Stimulated activated memory B cell treated with anti-CD40 and anti-IgM and Interleukin-4, amounts not matched to agents 10 μg/mL and 1 μg/mL and 100 μg/mL, for 72 hours (primary cell): ENCODE measurements around the gene MNX1.

Experiments used
- ATAC-seq: fragments of 150-1000 bp; cut with Tn5 transposase; 2 replicates; pipeline ENCODE4 v1.10.0; 2021
- H3K27ac Mint-ChIP-seq: one replicate; pipeline ENCODE4 v1.8.0; 2022; ENCODE audit warnings: mild to moderate bottlenecking, mixed read lengths
- H3K27me3 Mint-ChIP-seq: one replicate; pipeline ENCODE4 v1.8.0; 2022; ENCODE audit warnings: mixed read lengths
- H3K36me3 Mint-ChIP-seq: one replicate; pipeline ENCODE4 v1.8.0; 2022; ENCODE audit warnings: mixed read lengths
- H3K4me1 Mint-ChIP-seq: one replicate; pipeline ENCODE4 v1.8.0; 2022; ENCODE audit warnings: mixed read lengths
- H3K4me3 Mint-ChIP-seq: one replicate; pipeline ENCODE4 v1.8.0; 2022; ENCODE audit warnings: mild to moderate bottlenecking, moderate library complexity, mixed read lengths
- H3K9me3 Mint-ChIP-seq: one replicate; pipeline ENCODE4 v1.8.0; 2022; ENCODE audit warnings: mixed read lengths

Gene MNX1

DNA sequence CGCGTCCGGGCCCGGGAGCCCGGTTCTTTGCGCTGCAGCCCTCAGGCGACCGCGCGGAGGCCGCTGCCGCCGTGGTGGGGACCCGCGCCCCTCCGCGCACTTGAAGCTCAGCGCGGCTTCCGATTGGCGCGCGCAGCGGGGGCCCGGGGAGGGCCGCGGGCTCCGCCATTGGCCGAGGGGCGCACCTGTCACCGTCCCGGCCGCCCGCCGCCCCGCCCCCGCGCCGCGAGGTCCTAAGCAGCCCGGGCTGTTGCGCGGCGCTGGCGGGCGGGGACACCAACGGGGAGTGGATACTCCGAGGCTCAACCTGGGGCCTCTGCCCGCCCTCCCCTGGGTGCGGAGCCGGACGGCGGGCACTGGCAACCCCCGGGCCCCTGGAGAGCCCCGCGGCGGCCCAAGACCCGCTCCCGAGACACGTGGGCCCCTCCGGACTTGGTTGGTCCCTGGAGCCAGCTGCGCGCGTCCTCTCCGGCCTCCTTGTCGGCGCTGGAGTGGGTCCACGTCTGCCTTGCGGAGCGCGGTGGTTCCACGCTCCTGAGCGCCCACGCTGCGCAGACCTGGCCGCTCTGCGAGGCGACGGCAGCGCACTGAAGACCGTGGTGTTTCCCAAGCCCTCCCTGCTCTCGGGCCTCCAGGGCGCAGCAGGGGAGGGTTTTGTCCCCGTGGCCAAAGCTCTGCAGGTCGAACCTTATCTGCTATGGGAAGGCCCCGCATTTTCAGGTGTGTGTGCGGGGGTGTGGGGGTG is at the start of gene MNX1:
Gene MNX1, minus strand, starts transcription at position 76 of the 745 bp plus-strand sequence. CDS start 313 bp downstream, outside the sequence.
- ATAC-seq, result peak; percentile 72
- Mint-ChIP-seq H3K4me1 (peaks cover 18% of the 10 kb centered on the region), H3K27ac (peak within 1 kb of the TSS; percentile 19), H3K4me3 (peak within 1 kb of the TSS; percentile 77), H3K36me3 (no peaks in the 10 kb centered on the region), H3K27me3 (peaks cover 90% of the 10 kb centered on the region), H3K9me3 (no peaks in the 10 kb centered on the region)

DNA sequence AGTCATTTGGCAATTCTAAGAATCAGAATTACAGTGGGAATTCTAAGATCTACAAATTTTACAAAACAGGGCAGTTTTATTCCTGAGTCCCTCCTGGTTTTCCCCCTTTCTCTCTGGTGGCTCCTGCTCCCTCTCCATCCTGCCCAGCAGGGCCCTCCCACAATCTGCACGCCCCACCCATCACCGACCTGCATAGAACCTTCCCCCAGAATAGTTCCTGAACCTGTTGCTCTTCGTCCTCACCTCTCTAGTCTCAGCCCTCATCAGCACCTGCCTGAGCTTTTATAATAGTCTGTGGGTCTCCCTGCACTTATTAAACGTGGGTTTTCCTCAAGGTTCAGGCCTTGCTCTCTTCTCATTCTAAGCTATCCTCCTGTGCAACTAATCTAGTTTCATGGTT is 49.1 kb upstream of the MNX1 start:
- peaks cover 12% of the 10 kb centered on the region for H3K9me3 Mint-ChIP-seq
- no peaks in the 10 kb centered on the region for H3K4me1 Mint-ChIP-seq
- H3K36me3 Mint-ChIP-seq, result no peaks in the 10 kb centered on the region
- no peak overlapping the region for H3K27ac Mint-ChIP-seq
- no peak overlapping the region for H3K4me3 Mint-ChIP-seq
- peaks cover 32% of the 10 kb centered on the region for H3K27me3 Mint-ChIP-seq
- no peak for ATAC-seq

DNA sequence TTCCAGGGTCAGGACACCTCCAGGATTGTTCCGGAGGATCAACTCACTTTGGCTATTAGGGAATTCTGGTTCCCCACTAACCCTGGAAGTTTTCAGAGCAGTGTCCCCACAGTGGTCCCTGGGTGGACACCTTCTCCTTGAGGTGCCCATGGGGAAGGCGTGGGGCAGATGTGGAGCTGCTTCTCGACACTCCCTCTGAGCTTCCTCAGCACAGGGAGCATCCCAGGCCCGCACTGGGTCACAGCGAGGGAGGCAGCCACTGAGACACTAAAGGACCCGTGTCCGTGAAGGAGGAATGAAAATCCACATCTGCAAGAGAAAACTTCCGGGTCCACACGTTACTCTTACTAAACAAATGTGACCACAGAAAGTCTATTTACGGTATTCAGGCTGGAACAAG is 48.2 kb upstream of the MNX1 start:
- Mint-ChIP-seq H3K9me3 (peaks cover 15% of the 10 kb centered on the region), H3K27ac (no peak overlapping the region)

DNA sequence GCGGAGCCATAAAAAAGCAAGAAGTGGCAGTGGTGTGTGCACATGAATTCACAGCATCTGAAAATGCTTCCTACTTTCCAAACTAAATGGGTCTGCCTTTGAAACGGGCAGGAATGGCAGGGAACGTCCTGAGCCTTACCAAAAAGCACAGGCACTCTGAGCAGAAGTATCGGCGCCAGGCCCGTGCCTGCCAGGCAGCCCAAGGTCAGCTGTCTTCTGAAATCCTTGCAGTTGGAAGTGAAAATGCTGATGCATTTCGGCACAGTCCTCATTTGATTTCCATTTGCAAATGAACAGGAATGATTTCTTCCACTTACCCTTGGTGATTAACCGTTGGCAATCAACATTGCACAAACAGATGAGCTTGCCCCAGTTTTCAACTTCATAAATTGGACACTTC is 47.6 kb upstream of the MNX1 start:
- Mint-ChIP-seq H3K4me3 (no peak overlapping the region), H3K27ac (no peak overlapping the region), H3K4me1 (no peaks in the 10 kb centered on the region), H3K27me3 (peaks cover 46% of the 10 kb centered on the region), H3K9me3 (peaks cover 13% of the 10 kb centered on the region), H3K36me3 (no peaks in the 10 kb centered on the region)
- ATAC-seq, result no peak

More for the DNA sequence above, 48.2 kb upstream of the MNX1 start:
- ATAC-seq, result no peak
- no peaks in the 10 kb centered on the region for H3K36me3 Mint-ChIP-seq
- H3K27me3 Mint-ChIP-seq, result peaks cover 40% of the 10 kb centered on the region
- no peaks in the 10 kb centered on the region for H3K4me1 Mint-ChIP-seq
- no peak overlapping the region for H3K4me3 Mint-ChIP-seq

DNA sequence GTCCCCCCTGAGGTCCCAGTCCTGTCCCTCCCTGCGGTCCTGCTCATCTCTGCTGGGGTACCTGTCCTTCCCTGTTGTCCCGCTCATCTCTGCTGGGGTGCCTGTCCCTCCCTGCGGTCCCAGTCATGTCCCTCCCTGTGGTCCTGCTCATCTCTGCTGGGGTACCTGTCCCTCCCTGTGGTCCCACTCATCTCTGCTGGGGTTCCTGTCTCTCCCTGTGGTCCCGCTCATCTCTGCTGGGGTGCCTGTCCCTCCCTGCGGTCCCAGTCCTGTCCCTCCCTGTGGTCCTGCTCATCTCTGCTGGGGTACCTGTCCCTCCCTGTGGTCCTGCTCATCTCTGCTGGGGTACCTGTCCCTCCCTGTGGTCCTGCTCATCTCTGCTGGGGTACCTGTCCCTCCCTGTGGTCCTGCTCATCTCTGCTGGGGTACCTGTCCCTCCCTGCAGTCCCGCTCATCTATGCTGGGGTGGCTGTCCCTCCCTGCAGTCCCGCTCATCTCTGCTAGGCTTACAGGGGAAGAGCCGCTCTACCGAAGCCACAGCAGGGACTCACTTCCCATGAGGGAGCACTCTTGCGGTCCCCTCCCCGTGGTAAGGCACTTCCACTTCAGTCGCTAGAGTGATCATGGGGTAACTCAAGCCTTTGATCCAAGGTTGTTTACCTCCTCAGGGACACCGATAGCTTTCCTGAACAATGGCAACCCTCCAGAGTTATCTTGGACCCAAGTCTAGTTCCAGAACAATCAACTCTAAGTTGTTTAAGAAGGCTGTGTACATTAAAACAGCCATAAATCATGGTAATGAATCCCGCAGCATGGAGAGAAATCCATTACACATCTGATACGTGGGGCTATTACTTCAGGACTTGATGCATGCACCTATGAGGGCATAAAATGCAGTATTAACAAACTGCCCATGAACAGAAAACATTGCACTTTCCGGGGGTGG is 46.8 kb upstream of the MNX1 start:
- peaks cover 47% of the 10 kb centered on the region for H3K27me3 Mint-ChIP-seq
- no peak overlapping the region for H3K4me3 Mint-ChIP-seq
- peaks cover 10% of the 10 kb centered on the region for H3K9me3 Mint-ChIP-seq
- no peak for ATAC-seq
- H3K4me1 Mint-ChIP-seq, result no peaks in the 10 kb centered on the region
- no peak overlapping the region for H3K27ac Mint-ChIP-seq
- H3K36me3 Mint-ChIP-seq, result no peaks in the 10 kb centered on the region

DNA sequence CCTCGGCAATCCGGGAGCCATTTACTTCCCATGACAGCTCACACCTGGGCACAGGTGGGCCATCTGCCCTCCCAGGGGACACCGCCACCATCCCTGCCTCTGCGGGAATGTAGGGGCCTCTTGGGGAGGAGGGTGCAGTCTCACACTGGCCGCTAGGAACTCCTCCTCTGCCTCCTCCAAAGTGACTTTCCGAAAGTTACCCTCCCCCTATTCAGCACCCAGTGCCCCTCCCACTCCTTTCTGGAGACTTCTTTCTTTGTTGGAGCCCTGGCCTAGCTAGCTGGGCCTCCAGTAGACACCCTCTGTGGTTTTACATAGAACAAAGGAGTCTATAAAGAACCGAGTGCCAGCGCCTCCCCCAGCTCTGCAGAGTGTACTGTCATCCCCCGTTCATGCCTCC is 45.8 kb upstream of the MNX1 start:
- Mint-ChIP-seq H3K4me3 (no peak overlapping the region), H3K27me3 (peaks cover 47% of the 10 kb centered on the region), H3K4me1 (no peaks in the 10 kb centered on the region), H3K27ac (no peak overlapping the region), H3K36me3 (no peaks in the 10 kb centered on the region), H3K9me3 (peaks cover 11% of the 10 kb centered on the region)
- no peak for ATAC-seq

DNA sequence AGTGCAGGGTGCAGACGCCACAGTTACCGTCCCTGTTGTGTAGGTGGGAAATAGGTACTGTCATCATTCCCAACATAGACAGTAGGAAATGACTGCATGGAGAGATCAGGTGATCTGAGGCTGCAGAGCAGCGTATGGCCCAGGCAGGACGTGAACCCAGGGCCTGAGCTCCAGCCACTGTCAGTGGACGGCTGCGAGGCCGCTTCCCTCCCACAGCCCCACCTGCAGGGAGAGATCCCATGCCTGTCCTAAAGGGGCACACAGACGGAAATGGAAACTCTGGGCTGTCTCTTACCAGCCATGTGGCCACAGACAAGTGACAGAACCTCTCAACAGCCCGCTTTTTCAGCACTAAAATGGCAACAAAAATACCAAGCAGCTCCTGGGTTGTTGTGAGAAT is 44.5 kb upstream of the MNX1 start:
- Mint-ChIP-seq H3K27ac (no peak overlapping the region), H3K27me3 (peaks cover 55% of the 10 kb centered on the region), H3K4me3 (no peak overlapping the region), H3K9me3 (peaks cover 11% of the 10 kb centered on the region), H3K36me3 (no peaks in the 10 kb centered on the region), H3K4me1 (no peaks in the 10 kb centered on the region)
- no peak for ATAC-seq

DNA sequence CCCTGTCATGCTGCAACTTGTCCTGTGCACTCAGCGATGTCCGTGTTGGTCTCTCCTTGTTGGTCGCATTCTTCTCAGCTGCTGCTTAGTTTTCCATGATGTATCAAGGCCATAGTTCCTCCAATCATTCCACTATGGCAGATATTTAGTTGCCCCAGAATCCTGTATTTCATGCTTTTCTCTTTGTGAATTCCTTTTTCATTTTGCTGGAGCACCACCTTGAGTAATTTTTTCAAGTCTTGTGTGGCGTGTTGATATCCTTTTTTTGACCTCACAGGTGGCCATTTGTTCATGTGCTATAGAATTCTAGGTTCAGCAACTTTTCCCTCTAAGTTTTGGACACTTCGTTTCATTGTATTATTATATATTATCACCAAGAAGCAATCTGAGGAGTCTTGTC is 42.7 kb upstream of the MNX1 start:
- H3K27ac Mint-ChIP-seq, result no peak overlapping the region

DNA sequence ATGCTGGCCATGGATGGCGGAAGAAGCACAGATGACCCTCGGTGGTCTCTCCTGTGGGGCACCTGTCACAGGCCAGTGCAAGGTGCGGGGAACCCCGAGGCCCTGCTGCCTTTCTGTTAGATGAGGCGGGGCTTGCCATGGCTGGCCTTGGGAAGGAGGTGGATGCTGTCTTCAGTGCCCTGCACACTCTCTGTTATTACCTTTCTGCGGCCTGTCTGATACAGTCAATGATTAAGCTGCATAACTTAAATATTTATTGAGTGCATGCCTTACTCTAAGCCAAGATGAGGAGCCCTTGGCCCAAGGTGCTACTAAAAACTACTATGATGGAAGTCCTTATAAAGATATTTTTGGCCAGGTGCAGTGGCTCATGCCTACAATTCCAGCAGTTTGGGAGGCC is 36.7 kb upstream of the MNX1 start:
- no peaks in the 10 kb centered on the region for H3K4me1 Mint-ChIP-seq
- ATAC-seq, result no peak
- H3K4me3 Mint-ChIP-seq, result no peak overlapping the region
- H3K36me3 Mint-ChIP-seq, result no peaks in the 10 kb centered on the region
- H3K27me3 Mint-ChIP-seq, result peaks cover 15% of the 10 kb centered on the region
- peaks cover under 1% of the 10 kb centered on the region for H3K9me3 Mint-ChIP-seq
- H3K27ac Mint-ChIP-seq, result no peak overlapping the region

More for the DNA sequence above, 42.7 kb upstream of the MNX1 start:
- H3K9me3 Mint-ChIP-seq, result peaks cover 11% of the 10 kb centered on the region
- no peaks in the 10 kb centered on the region for H3K36me3 Mint-ChIP-seq
- no peak for ATAC-seq
- no peak overlapping the region for H3K4me3 Mint-ChIP-seq
- H3K4me1 Mint-ChIP-seq, result no peaks in the 10 kb centered on the region
- peaks cover 47% of the 10 kb centered on the region for H3K27me3 Mint-ChIP-seq

DNA sequence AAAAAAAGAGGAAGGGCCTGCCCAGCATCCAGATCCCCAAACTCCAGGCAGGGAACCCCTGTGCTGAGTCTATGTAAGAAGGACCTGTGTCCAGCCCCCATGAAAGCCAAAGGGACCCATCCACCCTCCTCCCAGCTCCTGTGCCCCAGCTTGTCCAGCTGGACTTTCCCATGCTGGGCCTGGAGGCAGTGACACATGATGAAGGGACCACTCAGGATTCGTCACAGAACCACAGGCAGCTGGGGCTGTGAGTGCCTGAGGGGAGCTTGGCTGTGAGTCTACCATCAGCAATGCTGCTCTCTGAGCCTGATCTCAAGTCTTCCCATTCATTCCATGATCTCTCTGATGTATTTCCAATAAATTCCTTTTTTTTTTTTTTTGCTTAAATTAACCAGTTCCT is 36.2 kb upstream of the MNX1 start:
- no peak overlapping the region for H3K4me3 Mint-ChIP-seq
- H3K9me3 Mint-ChIP-seq, result no peaks in the 10 kb centered on the region
- peaks cover 20% of the 10 kb centered on the region for H3K27me3 Mint-ChIP-seq
- no peak overlapping the region for H3K27ac Mint-ChIP-seq
- no peaks in the 10 kb centered on the region for H3K4me1 Mint-ChIP-seq
- H3K36me3 Mint-ChIP-seq, result no peaks in the 10 kb centered on the region
- ATAC-seq, result no peak

DNA sequence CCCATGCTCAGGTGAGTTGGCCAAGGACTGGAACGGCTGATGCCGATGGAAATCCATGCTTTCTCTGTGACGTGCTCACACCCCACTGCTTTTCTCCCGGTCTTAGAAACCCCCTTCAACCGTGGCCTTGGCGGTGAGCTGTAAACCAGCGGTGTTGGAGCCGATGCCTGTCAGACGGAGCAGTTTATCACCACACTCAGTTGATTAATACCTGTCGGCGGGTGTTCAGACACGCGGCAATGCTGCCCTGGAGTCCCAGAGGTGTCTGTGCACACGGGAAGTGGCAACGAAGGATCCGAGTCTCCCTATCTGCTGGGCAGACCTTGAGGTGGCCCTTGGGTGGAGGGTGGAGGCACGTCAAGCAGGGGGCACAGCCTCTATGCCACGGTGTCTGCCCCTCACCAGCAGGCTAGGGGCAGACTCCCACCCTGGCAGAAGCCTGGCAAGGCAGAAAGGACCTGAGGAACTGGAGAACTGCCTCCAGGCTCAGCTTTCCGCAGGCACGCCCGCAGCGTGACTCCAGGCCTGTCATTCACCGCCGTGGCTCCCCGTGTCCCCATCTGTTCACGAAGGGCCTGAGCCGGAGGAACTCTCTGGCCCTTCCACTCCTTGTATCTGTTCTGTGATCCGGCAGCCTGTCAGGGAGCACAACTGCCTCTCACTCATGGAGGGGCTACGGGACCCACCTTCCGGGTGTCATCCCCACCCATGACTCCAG is 34.6 kb upstream of the MNX1 start:
- H3K9me3 Mint-ChIP-seq, result no peaks in the 10 kb centered on the region
- no peak overlapping the region for H3K4me3 Mint-ChIP-seq
- H3K4me1 Mint-ChIP-seq, result no peaks in the 10 kb centered on the region
- ATAC-seq, result no peak
- peaks cover 23% of the 10 kb centered on the region for H3K27me3 Mint-ChIP-seq
- no peak overlapping the region for H3K27ac Mint-ChIP-seq
- H3K36me3 Mint-ChIP-seq, result no peaks in the 10 kb centered on the region

DNA sequence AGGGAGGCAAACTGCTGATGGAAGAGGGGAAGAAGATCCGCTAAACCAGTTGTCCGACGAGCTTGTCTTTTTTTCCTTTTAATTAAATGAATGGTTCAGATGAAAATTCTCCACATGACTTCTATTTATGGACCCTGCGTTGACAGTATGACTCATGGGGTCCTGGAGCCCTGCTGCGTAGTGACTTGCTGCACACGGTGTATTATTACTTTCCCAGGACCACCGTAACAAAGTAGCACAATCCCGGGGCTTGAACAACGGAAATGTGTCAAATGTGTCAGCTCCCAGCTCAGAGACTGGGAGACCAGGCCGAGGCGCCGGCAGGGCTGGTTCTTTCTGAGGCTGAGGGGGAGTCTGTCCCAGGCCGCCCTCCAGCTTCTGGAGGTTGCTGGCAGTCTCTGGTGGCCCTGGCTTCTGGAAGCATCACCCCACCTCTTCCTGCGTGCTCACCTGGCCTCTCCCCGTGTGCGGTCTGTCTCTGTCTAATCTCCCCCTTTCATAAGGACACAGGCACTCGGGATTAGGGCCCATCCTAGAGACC is 33.8 kb upstream of the MNX1 start:
- no peaks in the 10 kb centered on the region for H3K4me1 Mint-ChIP-seq
- no peak for ATAC-seq
- no peaks in the 10 kb centered on the region for H3K9me3 Mint-ChIP-seq
- H3K4me3 Mint-ChIP-seq, result no peak overlapping the region
- H3K36me3 Mint-ChIP-seq, result no peaks in the 10 kb centered on the region
- no peak overlapping the region for H3K27ac Mint-ChIP-seq
- H3K27me3 Mint-ChIP-seq, result peaks cover 22% of the 10 kb centered on the region

DNA sequence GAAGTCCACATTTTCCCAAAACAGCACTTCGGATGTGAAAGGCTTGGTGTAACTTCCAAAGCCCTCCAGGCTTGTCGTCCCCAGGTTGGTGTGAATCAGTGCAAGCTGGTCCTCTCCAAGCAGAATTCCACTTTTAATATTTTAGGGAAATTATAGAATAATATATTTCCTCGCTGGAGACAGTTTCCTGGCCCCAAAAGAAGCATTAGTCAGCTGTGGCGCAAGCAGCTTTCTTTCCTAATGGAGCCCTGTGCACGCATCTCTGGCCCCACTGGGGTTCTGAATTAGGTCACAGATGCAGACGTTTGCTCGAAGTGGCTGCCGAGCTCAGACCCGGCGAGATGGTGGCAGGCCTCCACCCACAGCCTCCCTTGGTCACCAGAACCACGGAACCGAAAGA is 33.3 kb upstream of the MNX1 start:
- ATAC-seq, result no peak
- no peaks in the 10 kb centered on the region for H3K36me3 Mint-ChIP-seq
- H3K4me3 Mint-ChIP-seq, result no peak overlapping the region
- H3K27ac Mint-ChIP-seq, result no peak overlapping the region
- H3K4me1 Mint-ChIP-seq, result no peaks in the 10 kb centered on the region
- H3K9me3 Mint-ChIP-seq, result no peaks in the 10 kb centered on the region
- peaks cover 22% of the 10 kb centered on the region for H3K27me3 Mint-ChIP-seq

DNA sequence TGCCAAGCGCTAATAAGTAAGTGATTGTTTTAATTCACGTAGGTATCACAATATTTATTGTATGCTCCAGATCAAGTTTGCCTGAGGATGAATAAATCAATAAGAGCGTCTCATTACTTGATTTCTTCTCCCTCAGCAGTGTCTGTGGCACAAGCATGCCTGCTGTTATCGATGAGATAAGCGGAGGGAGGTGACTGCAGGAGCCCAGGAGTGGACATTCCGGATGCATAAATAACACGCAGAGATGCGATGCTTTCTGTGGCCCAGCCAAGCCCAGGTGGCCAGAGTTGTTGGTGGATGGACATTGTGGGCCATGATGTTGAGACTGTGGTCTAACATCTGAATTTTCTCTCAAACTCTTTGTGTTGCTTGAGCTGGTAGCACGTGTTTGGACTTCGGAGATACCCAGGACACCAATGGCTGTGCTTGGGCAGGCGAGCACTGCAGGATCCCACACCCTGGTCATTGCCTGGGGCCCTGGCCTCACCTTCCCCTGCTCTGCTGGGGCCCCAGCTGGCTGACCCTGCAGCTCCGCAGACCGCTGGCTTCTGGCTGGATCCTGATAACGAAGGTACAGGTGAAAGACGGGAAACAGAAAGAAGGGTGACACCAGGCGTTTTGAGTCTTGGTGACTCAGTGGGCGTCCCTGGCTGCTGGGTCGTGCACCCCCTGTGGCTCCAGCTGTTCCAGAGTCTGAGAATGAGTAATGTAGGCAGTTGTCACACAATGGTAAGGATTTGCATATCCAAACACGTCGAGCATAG is 31.2 kb upstream of the MNX1 start:
- no peak for ATAC-seq
- no peak overlapping the region for H3K4me3 Mint-ChIP-seq

More for the DNA sequence above, 31.2 kb upstream of the MNX1 start:
- Mint-ChIP-seq H3K27me3 (peaks cover 33% of the 10 kb centered on the region), H3K36me3 (no peaks in the 10 kb centered on the region), H3K9me3 (peaks cover 3% of the 10 kb centered on the region), H3K27ac (no peak overlapping the region), H3K4me1 (no peaks in the 10 kb centered on the region)
